HepG2 (cell line): Measurements from ENCODE around the gene VCPKMT. TPM values are rescaled to one million over a fixed set of nuclear protein-coding genes. Genes with fewer than 3 reads are reported as not detected.

Source experiments
- CAMTA2 ChIP-seq: sonication (generic); formaldehyde crosslinking; IDR thresholded peaks from 2 replicates; pipeline ENCODE4 v1.4.0; 2020; ENCODE audit warnings: mild to moderate bottlenecking, missing genetic modification reagents, borderline replicate concordance
- FOXP1 ChIP-seq, 2 experiments: fragments of 450-650 bp in 1 of 2; IDR thresholded peaks; 2 replicates each; pipeline ENCODE4 v1.6.1; 2017 to 2018; ENCODE audit warnings: antibody characterized with exemption in 1 of 2
- GATAD2A ChIP-seq: IDR thresholded peaks from 2 replicates; pipeline ENCODE4 v1.6.1; 2016
- HNRNPL ChIP-seq: fragments of 200-400 bp; formaldehyde crosslinking; IDR thresholded peaks from 2 replicates; pipeline ENCODE4 v1.6.1; 2017; ENCODE audit warnings: mild to moderate bottlenecking, low read depth, low read length
- KLF16 ChIP-seq, 2 experiments: sonication (generic) in 1 of 2; formaldehyde crosslinking in 1 of 2; IDR thresholded peaks; 2 replicates each; pipeline versions ENCODE4 v1.6.1 to v1.8.0; 2016 to 2023; ENCODE audit warnings: missing genetic modification reagents in 2 of 2, missing compliant biosample characterization in 1 of 2
- MATR3 ChIP-seq: sonication (generic); formaldehyde crosslinking; IDR thresholded peaks from 2 replicates; pipeline ENCODE4 v1.4.0; 2020; ENCODE audit warnings: missing genetic modification reagents
- NFE2L2 ChIP-seq: fragments of 150-350 bp; IDR thresholded peaks from 2 replicates; pipeline ENCODE4 v1.6.1; 2014; ENCODE audit warnings: low read length
- NFYB ChIP-seq: sonication (generic); formaldehyde crosslinking; IDR thresholded peaks from 2 replicates; pipeline ENCODE4 v1.4.0; 2020; ENCODE audit warnings: missing genetic modification reagents
- NR1H2 ChIP-seq: sonication (generic); formaldehyde crosslinking; IDR thresholded peaks from 2 replicates; pipeline ENCODE4 v1.8.1; 2022; ENCODE audit warnings: low read depth, missing genetic modification reagents, borderline replicate concordance
- PTBP1 ChIP-seq: fragments of 200-400 bp; formaldehyde crosslinking; IDR thresholded peaks from 2 replicates; pipeline ENCODE4 v1.6.1; 2018; ENCODE audit warnings: low read length, low read depth; ENCODE audit not compliant: poor library complexity, severe bottlenecking
- SAP130 ChIP-seq: IDR thresholded peaks from 2 replicates; pipeline ENCODE4 v1.6.1; 2016; ENCODE audit warnings: low read depth
- SOX13 ChIP-seq, 3 experiments: fragments of 450-650 bp in 1 of 3; sonication (generic) in 1 of 3; formaldehyde crosslinking in 1 of 3; IDR thresholded peaks in 2 of 3; conservative IDR thresholded peaks in 1 of 3; 2 replicates each; pipeline versions ENCODE4 v1.5.0 to v1.6.1; 2016 to 2020; ENCODE audit warnings: antibody characterized with exemption in 1 of 3, mild to moderate bottlenecking in 1 of 3, missing compliant biosample characterization in 1 of 3, missing genetic modification reagents in 1 of 3, moderate library complexity in 1 of 3
- TFAP4 ChIP-seq: sonication (generic); IDR thresholded peaks from 2 replicates; pipeline ENCODE4 v1.6.1; 2016; ENCODE audit warnings: low read depth, borderline replicate concordance
- TFDP2 ChIP-seq: sonication (generic); formaldehyde crosslinking; IDR thresholded peaks from 2 replicates; pipeline ENCODE4 v1.4.0; 2020; ENCODE audit warnings: missing genetic modification reagents
- UBTF ChIP-seq: sonication (generic); formaldehyde crosslinking; IDR thresholded peaks from 2 replicates; pipeline ENCODE4 v1.4.0; 2020; ENCODE audit warnings: mild to moderate bottlenecking, missing genetic modification reagents
- ZBTB39 ChIP-seq: sonication (generic); formaldehyde crosslinking; IDR thresholded peaks from 2 replicates; pipeline ENCODE4 v1.5.0; 2020; ENCODE audit warnings: missing genetic modification reagents
- ZNF10 ChIP-seq: sonication (generic); formaldehyde crosslinking; IDR thresholded peaks from 2 replicates; pipeline ENCODE4 v1.4.0; 2020; ENCODE audit warnings: mild to moderate bottlenecking, low read depth, missing genetic modification reagents, borderline replicate concordance
- ZNF138 ChIP-seq: sonication (generic); formaldehyde crosslinking; IDR thresholded peaks from 2 replicates; pipeline ENCODE4 v1.5.0; 2020; ENCODE audit warnings: mild to moderate bottlenecking, low read depth, missing genetic modification reagents
- ZNF33A ChIP-seq: sonication (generic); formaldehyde crosslinking; IDR thresholded peaks from 2 replicates; pipeline ENCODE4 v1.5.1; 2020; ENCODE audit warnings: missing genetic modification reagents, mild to moderate bottlenecking, moderate library complexity, borderline replicate concordance
- ZNF547 ChIP-seq: sonication (generic); formaldehyde crosslinking; IDR thresholded peaks from 2 replicates; pipeline ENCODE4 v1.5.1; 2020; ENCODE audit warnings: mild to moderate bottlenecking, missing genetic modification reagents
- ZNF800 ChIP-seq: sonication (generic); formaldehyde crosslinking; IDR thresholded peaks from 2 replicates; pipeline ENCODE4 v1.4.0; 2020; ENCODE audit warnings: missing genetic modification reagents
- polyA plus RNA-seq, 8 experiments: library from polyadenylated mRNA; depleted of rRNA in 3 of 8; stranded (reverse) in 7 of 8; unstranded in 1 of 8; fragments of >200 nt; fragmentation: Illumina TruSeq in 4 of 8; extraction: Trizol in 4 of 8; gene quantifications; 2 replicates each; pipeline versions ENCODE4 v1.2.1 to v1.2.3, GENCODE V29; 2011 to 2016; ENCODE audit warnings: low read depth in 4 of 8, missing spikeins in 1 of 8, mixed read lengths in 1 of 8; ENCODE audit not compliant: insufficient read depth in 1 of 8
- total RNA-seq, 5 experiments: library from RNA; depleted of rRNA; stranded (reverse); fragments of >200 nt; fragmentation: Illumina TruSeq; extraction: Trizol; gene quantifications; 2 replicates each; pipeline ENCODE4 v1.2.3, GENCODE V29; 2016; ENCODE audit warnings: low read depth in 1 of 5

VCPKMT gene
- total and polyA plus RNA-seq, 2 of the 13 experiments (the other 11 are each of a cell fraction or from before 2014, with no cell fraction given) = 3.9 to 5.4 TPM

GRCh38 chr14:50062438-50063085, 53.8 kb downstream of the VCPKMT start (continued):
- TF ChIP-seq FOXP1 (IDR thresholded peaks at IDR 0.05) = no peak
- 0 out of 2 replicates have a peak, but pooled peaks have one; percentile 9 for TF ChIP-seq FOXP1 (CRISPR knock-in tag; IDR thresholded peaks at IDR 0.05)
- 0 out of 2 replicates have a peak, but pooled peaks have one; percentile 17 for TF ChIP-seq ZNF800 (CRISPR knock-in tag)
- no peak for TF ChIP-seq CAMTA2 (CRISPR knock-in tag)
- no peak for TF ChIP-seq UBTF (CRISPR knock-in tag)
- no peak for TF ChIP-seq NR1H2 (CRISPR knock-in tag)
- no peak for TF ChIP-seq NFYB (CRISPR knock-in tag)
- peak in 1 of 2 experiments; percentile 61; a peak in 1 of 4 replicates for TF ChIP-seq KLF16 (CRISPR knock-in tag; IDR thresholded peaks at IDR 0.05)
- TF ChIP-seq ZBTB39 (CRISPR knock-in tag) = no peak
- no peak for TF ChIP-seq MATR3
- TF ChIP-seq TFDP2 (CRISPR knock-in tag) = no peak
- no peak for TF ChIP-seq PTBP1
- no peak for TF ChIP-seq ZNF547 (CRISPR knock-in tag)
- TF ChIP-seq ZNF10 = no peak
- no peak for TF ChIP-seq HNRNPL
- TF ChIP-seq GATAD2A (CRISPR knock-in tag) = no peak; the same call in 1 of the 2 replicates
- no peak for TF ChIP-seq SOX13 (IDR thresholded peaks at IDR 0.05)
- TF ChIP-seq SOX13 (CRISPR knock-in tag; conservative IDR thresholded peaks at IDR 0.05 in 1 of 2, IDR thresholded peaks at IDR 0.05 in 1 of 2) = no peak
- TF ChIP-seq TFAP4 = peak; percentile 53; the same call in 1 of the 2 replicates
- no peak for TF ChIP-seq NFE2L2
- no peak for TF ChIP-seq ZNF33A (CRISPR knock-in tag)
- no peak for TF ChIP-seq ZNF138 (CRISPR knock-in tag)
- peak; percentile 78 for TF ChIP-seq SAP130 (CRISPR knock-in tag)
